ENCODE measurements around the gene NANP. TPM values are rescaled to one million over a fixed set of nuclear protein-coding genes. Genes with fewer than 3 reads are reported as not detected.
"Not testable (repeated sequence)": the region's sequence is repeated elsewhere in the genome, so short reads cannot be mapped to it uniquely, and the experiment has no call there.

NANP gene
- polyA plus RNA-seq, 2 of the 4 experiments (the other 2 are of a cell fraction): 11.2 to 11.4 TPM

GRCh38 chr20:25600632-25601031 lies 23.2 kb downstream of the NANP start (continued):
- TF ChIP-seq HES2 (IDR thresholded peaks at IDR 0.05): no peak
- no peak for TF ChIP-seq POLR2A (IDR thresholded peaks at IDR 0.05; ENCODE audit: low read length)
- no peak for TF ChIP-seq MYC (IDR thresholded peaks at IDR 0.05; ENCODE audit: borderline replicate concordance, low read length)
- no peak for TF ChIP-seq FOXS1 (CRISPR knock-in tag; IDR thresholded peaks at IDR 0.05)
- no peak for TF ChIP-seq ELK1 (IDR thresholded peaks at IDR 0.05; ENCODE audit: low read depth, low read length)

DNA sequence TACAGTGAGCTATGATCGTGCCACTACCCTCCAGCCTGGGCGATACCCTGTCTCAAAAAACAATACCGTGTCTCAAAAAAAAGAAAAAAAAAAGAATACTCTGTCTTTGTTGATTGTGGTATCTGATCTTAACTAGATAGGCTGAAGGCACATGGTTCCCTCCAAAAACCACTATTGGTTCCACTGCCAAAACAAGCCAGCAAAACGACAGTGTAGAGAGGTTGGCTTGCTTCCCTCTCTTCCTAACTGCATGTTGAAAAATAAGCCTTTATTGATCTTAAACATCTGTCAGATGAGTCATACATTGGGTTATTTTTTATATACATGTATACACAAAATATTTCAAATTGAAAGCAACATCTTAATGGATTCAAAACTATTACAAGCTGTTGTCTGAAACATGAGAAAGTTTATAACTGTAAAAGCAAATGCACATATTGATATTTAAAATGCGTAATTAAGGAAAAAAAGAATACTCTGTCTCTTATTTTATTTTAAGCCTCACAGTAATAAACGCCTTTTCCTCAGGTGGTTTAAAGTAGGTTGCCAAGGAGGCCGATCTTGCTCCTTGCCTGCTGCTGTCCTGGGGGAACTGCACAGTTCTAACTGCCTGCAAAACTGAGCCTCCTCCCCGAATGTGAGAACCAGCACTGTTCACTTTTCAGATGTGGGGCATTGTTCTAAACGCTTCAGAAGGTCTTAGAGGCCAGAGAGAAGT lies 31.5 kb downstream of the NANP start:
- no peak overlapping the region for H3K27ac ChIP-seq
- no peaks in the 10 kb centered on the region for H3K9me3 ChIP-seq
- CTCF ChIA-PET: no interaction called here
- POLR2A ChIA-PET: no interaction called here
- peak; percentile 80 for FAIRE-seq
- WGBS (ENCODE audit: missing lambda C conversion rate): 65% methylated on average over 9 of the region's 9 CpGs
- H3K4me2 ChIP-seq: no peak overlapping the region
- H3K4me3 ChIP-seq: no peak overlapping the region
- H3K4me1 ChIP-seq: peaks cover under 1% of the 10 kb centered on the region; the same call in 1 of the 3 replicates
- TF ChIP-seq TFCP2L1 (CRISPR knock-in tag; IDR thresholded peaks at IDR 0.05) (no peak), FOXS1 (CRISPR knock-in tag; IDR thresholded peaks at IDR 0.05) (no peak), CHD4 (IDR thresholded peaks at IDR 0.05; ENCODE audit: borderline replicate concordance) (no peak), RNF2 (IDR thresholded peaks at IDR 0.05; ENCODE audit: borderline replicate concordance, low read depth) (no peak), FOSL2 (IDR thresholded peaks at IDR 0.05) (no peak), FOSL2 (CRISPR knock-in tag; IDR thresholded peaks at IDR 0.05) (peak; percentile 41), NR3C1 (IDR thresholded peaks at IDR 0.05) (no peak)
- DNase-seq (ENCODE audit: low read depth in 1 of 2, low spot score in 1 of 2): no peak
- ATAC-seq: no peak

DNA sequence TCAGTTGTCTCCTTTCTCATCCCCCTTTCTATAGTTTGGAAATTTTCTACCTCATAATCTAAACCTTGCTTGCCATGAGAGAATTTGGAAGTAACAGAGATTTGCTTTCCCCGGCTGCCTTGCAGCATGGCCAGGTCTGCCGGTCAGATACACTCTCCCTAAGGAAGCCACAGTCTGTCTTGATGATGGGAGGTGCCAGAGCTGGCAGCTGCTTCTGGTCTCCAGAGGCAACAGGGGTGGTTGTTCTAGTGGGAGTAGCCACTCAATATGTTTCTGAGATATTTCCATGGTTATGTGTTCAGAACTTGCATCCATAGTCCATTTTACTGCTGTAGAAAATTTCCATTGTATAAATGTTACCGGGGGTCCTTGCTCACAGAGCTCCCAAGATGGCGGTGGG lies 33.0 kb downstream of the NANP start:
- not testable (repeated sequence) for H3K4me2 ChIP-seq; H3K9me3 ChIP-seq; FAIRE-seq; H3K27ac ChIP-seq; DNase-seq (ENCODE audit: low read depth in 1 of 2, low spot score in 1 of 2); H3K4me1 ChIP-seq; ATAC-seq; H3K4me3 ChIP-seq
- 93% methylated on average over 4 of the region's 4 CpGs for whole genome bisulfite sequencing (ENCODE audit: missing lambda C conversion rate)
- ChIA-PET CTCF (interaction anchor here (0.7 kb wide), 1 partner anchor 44 kb away, joined by 3 read pairs; no protein-coding TSS in a partner anchor), POLR2A (interaction anchor here (0.6 kb wide), 1 partner anchor 26 kb away, joined by 5 read pairs; no protein-coding TSS in a partner anchor)

DNA sequence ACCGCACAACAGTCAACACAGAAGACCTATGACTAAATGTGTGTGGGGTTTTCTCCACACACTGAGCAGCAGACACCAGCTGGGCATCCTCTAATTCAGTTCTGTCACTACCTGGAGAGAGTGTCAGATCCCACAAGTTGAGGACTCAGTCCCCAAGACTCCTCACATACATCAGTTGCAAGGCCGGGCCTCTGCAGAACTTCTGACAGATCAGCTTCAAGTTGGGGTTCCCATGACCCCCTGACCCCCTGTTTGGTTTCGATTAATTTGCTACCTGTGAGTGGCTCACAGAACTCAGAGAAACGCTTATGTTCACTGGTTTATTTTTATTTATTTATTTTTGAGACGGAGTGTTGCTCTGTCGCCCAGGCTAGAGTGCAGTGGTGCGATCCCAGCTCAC lies 35.3 kb downstream of the NANP start:
- TF ChIP-seq CHD2 (IDR thresholded peaks at IDR 0.05; ENCODE audit: low read length, partially characterized antibody): no peak
- no peak for TF ChIP-seq PBX3 (IDR thresholded peaks at IDR 0.05)
- no peak for TF ChIP-seq KDM5A (IDR thresholded peaks at IDR 0.05)
- no peak for TF ChIP-seq HOXB13 (CRISPR knock-in tag; IDR thresholded peaks at IDR 0.05; ENCODE audit: low read depth)
- TF ChIP-seq SMC3 (IDR thresholded peaks at IDR 0.05): no peak
- no peak for TF ChIP-seq EHF (CRISPR knock-in tag; IDR thresholded peaks at IDR 0.05)
- no peak for TF ChIP-seq RARB (CRISPR knock-in tag; IDR thresholded peaks at IDR 0.05)
- no peak for TF ChIP-seq HMGXB4 (CRISPR knock-in tag; IDR thresholded peaks at IDR 0.05; ENCODE audit: borderline replicate concordance)
- TF ChIP-seq, protein P1, sequence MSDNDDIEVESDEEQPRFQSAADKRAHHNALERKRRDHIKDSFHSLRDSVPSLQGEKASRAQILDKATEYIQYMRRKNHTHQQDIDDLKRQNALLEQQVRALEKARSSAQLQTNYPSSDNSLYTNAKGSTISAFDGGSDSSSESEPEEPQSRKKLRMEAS (IDR thresholded peaks at IDR 0.05): no peak
- TF ChIP-seq JUNB (IDR thresholded peaks at IDR 0.05): no peak
- 85% methylated on average over 7 of the region's 7 CpGs for WGBS (ENCODE audit: missing lambda C conversion rate)
- H3K4me2 ChIP-seq: no peak overlapping the region
- no peaks in the 10 kb centered on the region for H3K9me3 ChIP-seq
- ATAC-seq (no peak), DNase-seq (ENCODE audit: low read depth in 1 of 2, low spot score in 1 of 2) (no peak), FAIRE-seq (no peak)
- H3K4me1 ChIP-seq: peaks cover 14% of the 10 kb centered on the region
- ChIA-PET POLR2A (no interaction called here), CTCF (interaction anchor here (0.6 kb wide), 1 partner anchor 420 kb away, joined by 3 read pairs; no protein-coding TSS in a partner anchor)
- H3K4me3 ChIP-seq: no peak overlapping the region
- no peak overlapping the region for H3K27ac ChIP-seq
